NAMALWA (cell line): ENCODE data around the gene NFIC.
"Not testable (repeated sequence)": the region's sequence is repeated elsewhere in the genome, so short reads cannot be mapped to it uniquely, and the experiment has no call there.

Experiments
- DNase-seq: peaks from one replicate; pipeline ENCODE4 v3.0.0-alpha.2; 2015; ENCODE audit warnings: low spot score

Gene NFIC

DNA sequence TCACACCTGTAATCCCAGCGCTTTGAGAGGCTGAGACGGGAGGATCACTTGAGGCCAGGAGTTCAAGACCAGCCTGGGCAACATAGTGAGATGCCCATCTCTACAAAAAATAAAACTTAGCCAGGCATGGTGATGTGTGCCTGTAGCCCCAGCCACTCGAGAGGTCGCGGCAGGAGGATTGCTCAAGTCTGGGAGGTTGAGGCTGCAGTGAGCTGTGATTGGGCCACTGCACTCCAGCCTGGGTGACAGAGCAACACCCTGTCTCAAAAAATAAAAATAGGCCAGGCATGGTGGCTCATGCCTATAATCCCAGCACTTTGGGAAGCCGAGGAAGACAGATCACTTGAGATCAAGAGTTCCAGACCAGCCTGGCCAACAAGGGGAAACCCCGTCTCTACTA lies 32.9 kb downstream of the NFIC start:
- DNase-seq: not testable (repeated sequence)

DNA sequence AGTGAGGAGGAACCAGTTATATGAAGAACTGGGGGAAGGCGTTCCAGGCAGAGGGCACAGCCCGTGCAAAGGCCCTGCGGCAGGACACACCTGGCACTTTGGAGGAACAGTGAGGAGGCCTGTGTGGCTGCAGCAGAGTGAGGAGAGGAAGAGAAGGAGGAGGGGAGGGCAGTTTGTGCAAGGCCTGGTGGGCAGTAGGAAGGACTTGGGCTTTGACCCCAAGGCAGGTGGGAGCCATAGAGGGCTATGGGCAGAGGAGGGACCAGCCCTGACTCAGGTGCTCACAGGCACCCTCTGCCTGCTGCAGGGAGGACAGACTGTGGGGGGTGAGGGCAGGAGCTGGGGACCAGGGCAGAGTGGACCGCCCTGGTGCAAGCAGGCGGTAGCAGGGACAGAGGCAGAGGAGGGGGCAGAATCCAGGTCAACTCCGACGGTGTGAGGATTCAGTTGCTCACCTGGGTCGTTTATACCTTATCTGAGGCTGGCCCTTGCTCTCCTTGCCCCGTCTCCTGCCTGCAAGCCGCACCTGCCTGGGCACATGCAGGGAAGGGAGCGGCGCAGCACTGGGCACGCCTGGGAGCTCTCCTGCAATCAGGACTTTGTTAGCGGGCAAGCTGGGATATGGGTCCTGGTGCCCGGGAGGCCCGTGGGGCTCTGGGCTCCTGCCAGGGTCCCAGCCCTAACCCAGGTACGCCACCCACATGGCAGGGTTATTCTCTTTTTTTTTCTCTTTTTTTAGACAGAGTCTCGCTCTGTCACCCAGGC lies 34.8 kb downstream of the NFIC start:
- DNase-seq: no peak

DNA sequence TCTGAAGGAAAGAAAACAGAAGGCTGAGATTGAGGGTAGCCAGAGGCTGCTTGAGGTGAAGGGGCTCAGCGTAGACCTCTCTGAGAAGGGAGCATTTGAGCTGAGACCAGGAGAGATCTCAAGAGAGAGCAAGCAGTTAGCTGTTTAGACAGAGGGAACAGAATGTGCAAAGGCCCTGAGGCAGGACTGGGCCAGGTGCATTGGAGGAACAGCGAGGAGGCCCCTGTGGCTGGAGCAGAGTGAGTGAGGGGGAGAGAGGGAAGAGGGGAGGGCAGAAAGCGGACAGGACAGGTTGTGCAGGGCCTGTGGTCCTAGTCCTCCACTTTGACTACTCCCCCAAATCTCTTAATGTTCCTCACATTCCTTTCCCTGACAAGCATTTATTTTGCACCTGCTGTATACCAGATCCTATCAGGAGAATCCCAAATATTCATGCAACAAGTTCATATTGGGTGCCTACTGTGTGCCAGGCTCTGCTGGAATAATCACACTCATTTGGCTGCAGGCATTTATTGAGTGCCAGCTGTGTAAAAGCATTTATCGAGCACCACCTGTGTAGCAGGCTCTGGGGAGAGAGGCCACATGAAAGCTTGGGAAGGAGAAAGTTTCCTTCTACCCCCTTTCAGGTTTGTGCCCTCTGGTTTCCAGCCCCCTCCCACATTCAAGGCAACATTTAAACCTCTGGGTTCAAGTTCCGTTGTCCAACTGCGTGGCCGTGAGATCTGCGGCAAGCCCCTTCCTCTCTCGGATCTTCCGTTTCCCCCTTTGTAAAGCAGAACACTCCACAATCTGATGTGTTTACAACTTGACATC lies 36.5 kb downstream of the NFIC start:
- DNase-seq: no peak

DNA sequence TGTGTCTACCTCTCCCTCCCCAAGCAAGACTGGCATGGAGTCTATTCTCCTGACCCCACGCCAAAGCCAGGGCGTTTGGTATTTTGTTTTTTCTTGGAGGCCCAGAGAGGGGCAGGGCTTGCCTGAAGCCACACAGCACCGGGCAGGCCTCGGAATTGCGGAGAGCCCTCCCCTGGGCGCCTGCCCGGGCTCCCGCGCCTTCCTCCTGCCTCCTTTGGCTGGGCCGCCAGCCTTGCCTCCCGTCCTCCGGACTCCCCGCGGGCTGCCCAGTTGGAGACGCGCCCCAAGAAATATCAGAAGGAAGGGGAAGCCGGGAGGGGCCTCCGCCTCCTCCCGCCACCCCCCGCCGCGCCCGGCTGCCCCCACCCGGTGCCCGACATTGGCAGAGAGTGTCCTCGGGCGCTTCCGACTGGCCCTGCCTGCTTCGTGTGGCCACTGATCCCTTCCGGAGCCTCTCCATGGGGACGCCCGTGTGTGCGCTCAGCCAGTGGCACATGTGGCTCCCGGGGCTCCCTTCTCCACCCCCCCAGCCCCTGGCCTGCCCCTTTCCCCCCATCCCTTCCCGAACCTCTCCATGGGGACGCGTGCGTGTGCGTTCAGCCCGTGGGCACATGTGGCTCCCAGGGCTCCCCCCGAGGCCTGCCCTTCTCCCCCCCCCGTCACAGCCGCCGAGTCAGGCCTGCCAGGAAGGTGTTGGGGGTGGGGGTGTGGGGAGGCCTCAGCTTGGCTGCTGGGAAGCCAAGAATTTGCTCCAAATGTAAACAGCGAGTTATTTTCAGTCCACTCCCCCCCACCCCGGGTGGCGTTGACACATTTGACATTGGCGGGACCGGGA lies 37.3 kb downstream of the NFIC start:
- no peak for DNase-seq

DNA sequence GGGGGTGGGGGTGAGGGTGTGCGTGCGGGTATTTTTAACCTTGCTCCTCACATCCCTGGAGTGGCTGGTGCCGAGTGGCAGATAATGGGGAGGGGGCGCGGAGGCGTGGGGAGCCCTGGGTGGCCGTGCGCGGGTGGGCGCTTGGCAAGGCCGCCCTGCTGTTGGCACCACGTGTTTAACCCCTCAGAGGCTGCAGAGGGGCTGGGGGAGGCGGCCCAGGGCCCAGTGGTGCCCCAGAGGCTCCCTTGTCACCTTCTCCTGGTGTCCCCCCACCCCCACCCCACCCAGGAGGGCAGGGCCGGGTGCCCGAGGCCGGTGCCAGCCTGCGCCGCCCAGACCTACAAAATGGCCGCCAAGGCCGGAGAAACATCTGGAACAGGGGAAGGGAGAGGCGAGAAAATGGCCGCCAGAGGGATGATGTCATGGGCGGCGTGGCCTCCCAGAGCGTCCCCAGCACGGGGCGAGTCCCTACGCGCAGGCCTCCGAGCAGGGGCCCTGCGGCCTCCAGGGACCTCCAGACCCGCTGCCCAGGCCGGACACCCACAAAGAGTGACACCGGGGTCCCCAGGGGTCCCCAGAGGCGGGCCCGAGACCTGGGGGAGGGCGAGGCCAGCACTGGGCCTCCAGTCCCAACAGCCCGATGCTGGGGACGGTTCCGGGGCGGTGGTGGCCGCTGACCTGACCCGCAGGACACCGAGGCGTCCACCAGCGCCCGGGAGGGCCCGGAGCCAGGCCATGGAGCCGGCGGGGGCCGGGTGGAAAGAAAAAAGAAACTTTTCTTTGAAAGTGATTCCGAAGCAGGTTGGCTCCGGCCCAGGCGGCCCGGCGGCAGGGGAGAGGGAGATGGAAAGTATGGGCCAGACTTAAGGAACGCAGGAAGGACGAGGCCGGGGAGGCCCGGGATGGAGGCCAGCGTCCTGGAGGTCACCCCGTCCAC lies 38.2 kb downstream of the NFIC start:
- no peak for DNase-seq

DNA sequence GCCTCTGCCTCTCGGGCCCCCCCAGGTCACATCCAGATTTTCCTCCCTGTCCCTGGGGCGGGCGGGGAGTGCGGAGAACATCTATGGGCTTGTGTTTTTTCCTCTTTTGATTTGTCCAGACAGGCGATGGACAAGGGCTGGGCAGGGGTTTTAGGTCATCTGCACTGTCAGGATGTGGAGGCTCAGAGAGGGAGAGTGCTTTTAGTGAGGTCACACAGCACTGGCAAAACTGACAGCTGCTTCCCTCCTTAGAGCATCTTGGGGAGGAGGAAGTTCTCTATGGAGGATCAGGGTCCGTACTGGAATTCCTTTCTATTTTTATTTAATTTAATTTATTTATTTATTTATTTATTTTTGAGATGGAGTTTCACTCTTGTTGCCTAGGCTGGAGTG lies 38.9 kb downstream of the NFIC start:
- no peak for DNase-seq

DNA sequence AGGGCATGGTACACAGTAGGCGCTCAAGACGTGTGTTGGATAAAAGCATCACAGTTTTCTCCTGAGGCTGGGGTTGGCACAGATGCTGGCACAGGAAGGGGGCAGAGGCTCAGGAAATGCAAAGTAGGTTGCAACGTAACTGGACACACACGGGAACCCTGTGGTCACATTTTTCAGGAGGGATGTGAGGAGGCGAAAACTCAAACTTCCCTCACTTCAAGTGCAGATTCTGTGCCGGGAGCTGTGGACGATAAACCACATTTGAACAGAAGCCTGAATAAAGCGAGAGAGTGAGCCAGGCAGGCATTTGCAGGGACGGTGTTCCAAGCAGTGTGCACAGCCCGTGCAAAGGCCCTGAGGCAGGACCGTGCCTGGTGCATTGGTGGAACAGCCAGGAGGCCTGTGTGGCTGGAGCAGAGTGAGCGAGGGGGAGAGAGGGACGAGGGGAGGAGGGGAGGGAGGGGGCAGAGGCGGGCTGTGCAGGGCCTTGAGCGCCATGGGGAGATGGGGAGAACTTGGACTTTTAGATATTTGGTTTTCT lies 40.3 kb downstream of the NFIC start:
- DNase-seq: no peak

DNA sequence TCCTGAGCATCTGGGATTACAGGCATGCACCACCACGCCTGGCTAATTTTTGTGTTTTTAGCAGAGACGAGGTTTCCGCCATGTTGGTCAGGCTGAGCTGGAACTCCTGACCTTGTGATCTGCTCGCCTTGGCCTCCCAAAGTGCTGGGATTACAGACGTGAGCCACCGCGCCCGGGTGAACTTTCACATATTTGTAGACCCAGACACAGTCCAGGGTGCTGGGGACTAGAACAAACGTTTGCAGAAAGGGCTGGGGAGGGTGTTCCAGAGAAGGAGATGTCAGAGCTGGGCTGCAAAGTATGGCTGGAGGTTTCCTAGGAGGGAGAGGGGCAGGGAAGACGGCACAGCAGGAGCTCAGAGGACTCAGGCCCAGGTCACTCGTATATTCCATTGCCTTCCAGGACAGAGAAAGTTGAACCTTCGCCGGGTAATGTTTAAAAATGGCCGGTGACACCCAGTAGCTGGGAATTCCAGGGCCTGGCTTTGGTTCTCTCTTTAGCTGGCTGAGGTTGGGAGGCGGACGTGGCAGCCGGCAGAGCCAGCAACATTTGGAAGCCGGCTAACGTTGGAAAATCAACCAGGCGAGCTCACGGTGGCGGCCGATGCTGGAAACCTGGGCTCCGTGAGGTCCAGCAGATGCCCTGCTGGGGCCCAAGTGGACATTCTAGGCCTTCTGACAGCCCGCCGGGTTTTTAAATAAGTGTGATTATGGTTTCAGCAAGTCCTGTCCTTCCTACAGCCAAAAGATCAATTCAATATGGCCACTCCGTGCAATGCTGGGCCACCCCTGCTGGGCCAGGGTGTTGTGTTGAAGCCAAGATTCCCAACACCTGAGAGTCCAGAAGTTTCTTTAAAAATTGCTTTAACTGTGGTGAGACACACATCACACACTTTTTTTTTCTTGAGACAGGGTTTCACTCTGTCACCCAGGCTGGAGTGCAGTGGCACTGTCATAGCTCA lies 41.5 kb downstream of the NFIC start:
- no peak for DNase-seq

DNA sequence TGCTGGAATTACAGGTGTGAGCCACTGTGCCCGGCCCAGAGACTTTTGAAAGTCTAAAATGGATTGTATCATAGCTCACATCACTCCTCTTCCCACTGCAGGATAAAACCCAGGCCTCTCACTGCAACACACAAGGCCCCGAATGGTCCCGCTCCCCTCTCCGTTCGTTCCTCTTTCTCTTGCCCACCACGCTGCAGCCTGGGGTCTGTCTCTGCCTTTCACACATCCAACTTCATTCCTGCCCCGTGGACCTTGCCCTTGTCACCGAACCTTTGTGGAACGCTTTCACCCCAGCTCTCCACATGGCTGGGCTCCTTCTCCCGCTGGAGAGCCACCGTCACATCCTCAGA lies 42.6 kb downstream of the NFIC start:
- no peak for DNase-seq

DNA sequence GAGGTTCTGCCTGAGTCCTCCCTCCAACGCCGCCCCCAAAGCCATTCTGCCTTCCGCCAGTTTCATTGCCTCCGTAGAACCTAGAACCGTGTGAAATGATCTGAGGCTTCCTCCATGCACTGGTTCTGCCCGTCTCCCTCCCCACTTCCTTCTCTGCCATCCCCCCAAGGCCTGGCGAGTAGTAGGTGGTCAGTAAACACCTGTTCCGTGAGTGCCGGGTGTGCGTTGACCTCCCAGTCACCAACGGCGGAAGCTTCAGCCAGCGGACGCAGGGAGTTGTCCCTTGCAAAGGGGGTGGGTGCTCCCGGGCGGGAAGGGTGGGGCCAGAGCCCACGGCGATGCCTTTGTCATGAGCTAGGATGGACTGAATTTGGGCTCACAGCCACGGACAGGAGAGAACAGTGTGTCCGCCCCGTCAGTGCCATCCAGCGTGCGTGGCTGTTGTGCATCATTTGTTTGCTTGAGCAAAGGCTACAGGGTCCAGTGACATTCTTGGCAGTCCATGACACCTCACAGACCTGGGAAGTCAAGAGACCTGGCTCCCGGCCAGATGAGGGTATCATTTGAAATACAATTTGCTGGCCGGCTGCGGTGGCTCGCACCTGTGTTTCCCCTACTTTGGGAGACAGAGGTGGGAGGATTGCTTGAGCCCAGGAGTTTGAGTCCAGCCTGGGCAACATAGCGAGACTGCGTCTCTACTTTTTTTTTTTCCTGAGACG lies 43.1 kb downstream of the NFIC start:
- DNase-seq: no peak

DNA sequence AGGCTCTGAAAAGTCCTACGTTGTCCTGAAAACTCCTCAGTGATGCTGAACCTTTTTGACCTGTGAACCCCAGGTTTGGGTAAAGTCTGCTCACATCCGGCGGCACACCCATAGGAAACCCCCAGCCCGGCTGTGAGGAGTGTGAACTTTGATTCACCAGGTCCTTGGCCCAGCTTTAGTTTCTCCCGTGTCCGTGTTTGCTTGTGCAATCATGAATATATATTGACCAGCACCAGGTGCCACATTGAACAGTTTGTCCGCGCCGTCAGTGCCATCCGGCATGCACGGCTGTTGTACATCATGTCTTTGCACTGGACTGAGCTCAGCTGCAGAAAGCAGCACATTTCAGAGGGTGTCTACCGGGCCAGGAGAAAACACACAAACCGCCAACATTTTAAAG lies 45.3 kb downstream of the NFIC start:
- no peak for DNase-seq

DNA sequence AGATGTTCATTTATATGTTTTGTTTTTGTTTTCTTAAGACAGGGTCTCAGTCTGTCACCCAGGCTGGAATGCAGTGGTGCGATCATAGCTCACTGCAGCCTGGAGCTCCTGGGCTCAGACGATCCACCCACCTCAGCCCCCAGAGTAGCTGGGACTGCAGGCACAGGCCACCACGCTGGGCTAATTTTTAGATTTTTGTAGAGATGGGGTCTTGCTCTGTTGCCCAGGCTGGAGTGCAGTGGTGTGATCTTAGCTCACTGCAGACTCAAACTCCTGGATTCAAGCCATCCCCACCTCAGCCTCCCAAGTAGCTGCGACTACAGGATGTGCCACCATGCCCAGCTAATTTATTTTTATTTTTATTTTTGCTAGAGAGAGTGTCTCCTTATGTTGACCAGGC lies 45.7 kb downstream of the NFIC start:
- no peak for DNase-seq

DNA sequence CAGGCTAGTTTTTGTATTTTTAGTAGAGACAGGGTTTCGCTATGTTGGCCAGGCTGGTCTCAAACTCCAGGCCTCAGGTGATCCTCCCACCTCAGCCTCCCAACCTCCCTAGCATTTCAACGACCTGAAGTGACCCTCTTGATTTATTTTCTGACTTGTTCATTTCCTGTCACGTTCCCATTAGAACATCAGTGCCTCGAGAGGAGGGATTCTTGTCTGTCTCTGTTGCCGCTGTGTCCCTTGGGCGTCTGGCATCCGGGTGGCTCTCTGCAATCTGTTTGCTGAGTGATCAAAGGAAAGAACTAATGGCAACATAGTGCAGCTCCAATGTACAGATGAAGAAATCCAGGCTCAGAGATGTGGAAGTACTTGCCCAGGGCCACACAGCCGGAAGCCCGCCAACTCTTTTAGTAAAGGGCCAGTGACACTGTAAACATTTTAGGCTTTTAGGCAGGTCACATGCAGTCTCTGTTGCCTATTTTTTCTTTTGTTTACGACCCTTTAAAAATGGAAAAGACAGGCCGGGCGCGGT lies 47.5 kb downstream of the NFIC start:
- no peak for DNase-seq

DNA sequence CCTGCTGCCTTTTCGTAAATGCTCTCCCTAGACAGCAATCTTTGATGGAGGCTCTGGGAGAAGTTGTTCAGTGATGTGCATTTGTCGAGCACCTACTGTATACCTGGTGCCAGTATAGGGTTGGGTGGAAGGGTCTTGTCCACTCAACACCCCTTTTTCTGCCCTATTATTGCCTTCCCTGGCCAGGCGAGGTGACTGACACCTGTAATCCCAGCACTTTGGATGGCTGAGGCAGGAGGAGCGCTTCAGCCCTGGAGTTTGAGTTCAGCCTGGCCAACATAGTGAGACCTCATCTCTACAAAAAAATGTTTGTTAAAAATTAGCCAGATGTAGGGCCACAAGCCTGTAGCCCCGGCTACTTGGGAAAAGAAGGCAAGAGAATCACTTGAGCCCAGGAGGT lies 49.3 kb downstream of the NFIC start:
- DNase-seq: no peak

DNA sequence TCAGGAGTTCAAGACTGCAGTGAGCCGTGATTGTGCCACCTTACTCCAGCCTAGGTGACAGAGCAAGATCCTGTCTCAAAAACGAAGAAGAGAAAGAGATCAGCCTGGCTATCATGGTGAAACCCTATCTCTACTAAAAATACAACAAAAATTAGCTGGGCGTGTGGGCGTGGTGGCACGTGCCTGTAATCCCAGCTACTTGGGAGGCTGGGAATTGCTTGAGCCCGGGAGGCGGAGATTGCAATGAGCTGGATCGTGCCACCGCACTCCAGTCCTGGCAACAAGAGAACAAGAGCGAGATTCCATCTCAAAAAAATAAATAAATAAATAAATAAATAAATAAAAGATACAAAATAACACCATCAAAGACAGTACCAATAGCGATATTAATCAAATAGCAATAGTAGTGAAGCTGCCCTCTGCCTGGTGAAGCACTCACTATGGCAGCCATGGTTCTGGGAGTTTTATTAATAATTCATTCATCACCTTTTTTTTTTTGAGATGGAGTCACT lies 53.9 kb downstream of the NFIC start:
- DNase-seq: no peak

DNA sequence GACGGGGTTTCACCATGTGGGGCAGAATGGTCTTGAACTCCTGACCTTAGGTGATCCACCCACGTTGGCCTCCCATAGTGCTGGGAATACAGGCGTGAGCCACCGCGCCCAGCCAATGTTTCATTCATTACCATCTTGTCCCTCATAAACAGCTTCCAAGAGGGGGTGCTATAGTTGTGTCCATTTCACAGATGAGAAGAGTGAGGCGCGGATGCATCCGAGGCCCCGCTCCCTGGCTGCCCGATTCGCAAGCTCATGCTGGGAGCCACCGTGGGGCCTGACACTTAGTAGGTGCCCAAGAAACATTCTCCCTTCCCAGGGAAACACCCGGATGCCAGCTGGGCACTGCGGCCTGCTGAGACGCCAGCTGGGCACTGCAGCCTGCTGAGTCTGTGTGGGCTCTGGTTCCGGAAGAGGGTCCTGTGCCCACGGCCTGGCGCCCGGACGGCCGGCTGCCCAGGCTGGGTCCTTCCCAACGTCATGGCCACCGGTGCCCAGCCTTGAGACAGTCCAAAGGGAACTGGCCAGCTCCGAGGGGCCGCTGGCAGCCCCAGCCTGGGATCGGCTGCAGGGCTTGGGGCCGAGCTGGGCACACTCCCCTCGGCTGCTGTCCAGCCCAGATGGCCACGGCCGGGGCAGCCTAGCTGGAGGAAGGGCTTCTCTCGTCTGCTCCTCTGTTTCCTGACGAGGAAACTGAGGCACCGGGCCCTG lies 54.7 kb downstream of the NFIC start:
- DNase-seq: no peak

DNA sequence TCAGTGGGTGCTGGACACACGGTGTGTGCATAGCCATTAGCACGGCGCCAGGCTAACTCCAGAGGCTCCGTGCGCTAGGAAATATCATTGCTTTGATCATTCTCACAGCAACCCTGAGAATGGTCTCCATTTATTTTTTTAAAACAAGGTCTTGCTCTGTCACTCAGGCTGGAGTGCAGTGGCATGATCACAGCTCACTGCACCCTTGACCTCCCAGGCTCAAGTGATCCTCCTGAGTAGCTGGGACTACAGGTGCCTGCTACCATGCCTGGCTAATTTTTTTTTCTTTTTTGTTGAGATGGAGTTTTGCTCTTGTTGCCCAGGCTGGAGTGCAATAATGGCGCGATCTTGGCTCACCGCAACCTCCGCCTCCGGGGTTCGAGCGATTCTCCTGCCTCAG lies 55.3 kb downstream of the NFIC start:
- DNase-seq: not testable (repeated sequence)

DNA sequence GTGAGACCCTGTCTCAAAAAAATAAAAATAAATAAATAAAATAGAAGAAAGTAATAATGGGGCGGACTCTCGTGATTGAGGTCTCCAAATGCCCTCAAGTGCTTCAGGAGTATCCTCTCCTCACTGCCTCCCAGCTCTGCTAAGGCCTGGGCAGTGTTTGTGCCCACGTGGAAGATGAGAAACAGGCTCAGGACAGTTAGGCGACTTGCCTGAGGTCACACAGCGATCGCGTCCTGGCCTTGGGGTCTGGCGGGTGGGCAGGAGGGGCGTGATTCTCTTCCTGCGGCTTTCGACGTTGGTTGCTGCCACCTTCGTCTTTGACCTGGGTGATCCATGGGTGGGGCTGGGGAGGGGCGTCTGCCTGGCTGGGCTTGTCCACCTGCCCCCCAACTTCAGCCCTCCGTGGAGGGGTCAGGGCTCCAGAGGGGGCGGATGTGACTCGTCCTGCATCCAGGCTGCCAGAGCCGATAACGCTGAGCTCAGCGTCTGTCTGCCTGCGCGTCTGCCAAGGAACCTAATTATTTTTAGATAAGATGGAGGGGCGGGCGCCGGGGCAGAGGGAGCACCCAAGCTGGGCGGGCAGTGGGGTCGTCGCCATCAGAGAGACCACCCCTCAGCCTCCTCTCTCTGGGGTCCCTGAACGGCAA lies 56.9 kb downstream of the NFIC start:
- DNase-seq: no peak
